HEK293 (cell line): ENCODE measurements around the gene SLC8A2.

Experiments
- AEBP2 ChIP-seq: fragments of 450-650 bp; formaldehyde crosslinking; IDR thresholded peaks from 2 replicates; pipeline ENCODE4 v1.5.1; 2016; ENCODE audit warnings: missing biosample characterization, missing genetic modification characterization, borderline replicate concordance
- BCL11B ChIP-seq: fragments of 450-650 bp; formaldehyde crosslinking; IDR thresholded peaks from 2 replicates; pipeline ENCODE4 v1.5.1; 2016; ENCODE audit warnings: low read depth, missing biosample characterization, missing genetic modification characterization
- CTCF ChIP-seq: fragments of 450-650 bp; formaldehyde crosslinking; IDR thresholded peaks from 2 replicates; pipeline ENCODE4 v1.5.1; 2016; ENCODE audit warnings: missing biosample characterization, missing genetic modification characterization
- EGR2 ChIP-seq: fragments of 450-650 bp; formaldehyde crosslinking; IDR thresholded peaks from 2 replicates; pipeline ENCODE4 v1.5.1; 2016; ENCODE audit warnings: low read depth, missing biosample characterization, missing genetic modification characterization
- IKZF3 ChIP-seq: fragments of 450-650 bp; IDR thresholded peaks from 2 replicates; pipeline ENCODE4 v1.5.0; 2018; ENCODE audit warnings: missing biosample characterization, mild to moderate bottlenecking, missing genetic modification characterization, moderate library complexity
- KLF1 ChIP-seq: fragments of 450-650 bp; formaldehyde crosslinking; IDR thresholded peaks from 2 replicates; pipeline ENCODE4 v1.5.1; 2016; ENCODE audit warnings: missing biosample characterization, missing genetic modification characterization
- KLF10 ChIP-seq: fragments of 450-650 bp; IDR thresholded peaks from 2 replicates; pipeline ENCODE4 v1.5.1; 2018; ENCODE audit warnings: missing biosample characterization, mild to moderate bottlenecking, missing genetic modification characterization
- KLF16 ChIP-seq: fragments of 450-650 bp; formaldehyde crosslinking; IDR thresholded peaks from 2 replicates; pipeline ENCODE4 v1.5.1; 2017; ENCODE audit warnings: missing biosample characterization, missing genetic modification characterization
- KLF7 ChIP-seq: fragments of 450-650 bp; formaldehyde crosslinking; IDR thresholded peaks from 2 replicates; pipeline ENCODE4 v1.5.1; 2016; ENCODE audit warnings: missing biosample characterization, missing genetic modification characterization, borderline replicate concordance
- PBX3 ChIP-seq: sonication (generic); formaldehyde crosslinking; IDR thresholded peaks from 2 replicates; pipeline ENCODE4 v1.8.1; 2022; ENCODE audit warnings: mild to moderate bottlenecking, moderate library complexity, missing genetic modification reagents
- PRDM1 ChIP-seq: fragments of 450-650 bp; formaldehyde crosslinking; IDR thresholded peaks from 2 replicates; pipeline ENCODE4; 2016; ENCODE audit warnings: missing biosample characterization, missing genetic modification characterization
- YY2 ChIP-seq: fragments of 450-650 bp; formaldehyde crosslinking; IDR thresholded peaks from 2 replicates; pipeline ENCODE4 v1.5.1; 2016; ENCODE audit warnings: missing biosample characterization, missing genetic modification characterization
- ZBTB10 ChIP-seq: fragments of 450-650 bp; formaldehyde crosslinking; IDR thresholded peaks from 2 replicates; pipeline ENCODE4 v1.5.1; 2016; ENCODE audit warnings: missing biosample characterization, missing genetic modification characterization
- ZBTB20 ChIP-seq: fragments of 450-650 bp; formaldehyde crosslinking; IDR thresholded peaks from 2 replicates; pipeline ENCODE4 v1.5.1; 2016; ENCODE audit warnings: missing biosample characterization, missing genetic modification characterization
- ZBTB8A ChIP-seq: fragments of 450-650 bp; formaldehyde crosslinking; IDR thresholded peaks from 2 replicates; pipeline ENCODE4 v1.5.1; 2016; ENCODE audit warnings: missing biosample characterization, missing genetic modification characterization
- ZNF146 ChIP-seq: fragments of 450-650 bp; formaldehyde crosslinking; IDR thresholded peaks from 2 replicates; pipeline ENCODE4 v1.5.1; 2016; ENCODE audit warnings: missing biosample characterization, missing genetic modification characterization
- ZNF155 ChIP-seq: fragments of 450-650 bp; formaldehyde crosslinking; IDR thresholded peaks from 2 replicates; pipeline ENCODE4 v1.5.1; 2016; ENCODE audit warnings: missing biosample characterization, missing genetic modification characterization
- ZNF214 ChIP-seq: fragments of 450-650 bp; formaldehyde crosslinking; IDR thresholded peaks from 2 replicates; pipeline ENCODE4 v1.5.1; 2017; ENCODE audit warnings: missing biosample characterization, mild to moderate bottlenecking, missing genetic modification characterization, borderline replicate concordance
- ZNF24 ChIP-seq: fragments of 450-650 bp; formaldehyde crosslinking; IDR thresholded peaks from 2 replicates; pipeline ENCODE4 v1.5.1; 2016; ENCODE audit warnings: missing biosample characterization, missing genetic modification characterization
- ZNF292 ChIP-seq: fragments of 450-650 bp; formaldehyde crosslinking; IDR thresholded peaks from 2 replicates; pipeline ENCODE4 v1.5.1; 2016; ENCODE audit warnings: low read depth, missing biosample characterization, missing genetic modification characterization, borderline replicate concordance
- ZNF350 ChIP-seq: fragments of 450-650 bp; formaldehyde crosslinking; IDR thresholded peaks from 2 replicates; pipeline ENCODE4 v1.5.0; 2017; ENCODE audit warnings: missing biosample characterization, mild to moderate bottlenecking, missing genetic modification characterization
- ZNF398 ChIP-seq: fragments of 450-650 bp; formaldehyde crosslinking; IDR thresholded peaks from 2 replicates; pipeline ENCODE4 v1.5.1; 2017; ENCODE audit warnings: missing biosample characterization, missing genetic modification characterization
- ZNF521 ChIP-seq: fragments of 450-650 bp; formaldehyde crosslinking; IDR thresholded peaks from 2 replicates; pipeline ENCODE4 v1.5.1; 2017; ENCODE audit warnings: missing biosample characterization, mild to moderate bottlenecking, missing genetic modification characterization
- ZNF530 ChIP-seq: fragments of 450-650 bp; formaldehyde crosslinking; IDR thresholded peaks from 2 replicates; pipeline ENCODE4 v1.5.1; 2016; ENCODE audit warnings: low read depth, missing biosample characterization, missing genetic modification characterization
- ZNF555 ChIP-seq: fragments of 450-650 bp; formaldehyde crosslinking; conservative IDR thresholded peaks from 2 replicates; pipeline ENCODE4 v1.5.1; 2017; ENCODE audit warnings: missing biosample characterization, mild to moderate bottlenecking, missing genetic modification characterization, inconsistent platforms
- ZNF558 ChIP-seq: fragments of 450-650 bp; formaldehyde crosslinking; IDR thresholded peaks from 2 replicates; pipeline ENCODE4 v1.5.1; 2016; ENCODE audit warnings: missing biosample characterization, missing genetic modification characterization
- ZNF626 ChIP-seq: fragments of 450-650 bp; sonication (Bioruptor Pico); formaldehyde crosslinking; IDR thresholded peaks from 2 replicates; pipeline ENCODE4 v1.5.1; 2018; ENCODE audit warnings: missing biosample characterization, missing genetic modification characterization, inconsistent platforms
- ZNF645 ChIP-seq: fragments of 450-650 bp; formaldehyde crosslinking; IDR thresholded peaks from 2 replicates; pipeline ENCODE4; 2016; ENCODE audit warnings: missing biosample characterization, missing genetic modification characterization
- ZNF707 ChIP-seq: fragments of 450-650 bp; formaldehyde crosslinking; IDR thresholded peaks from 2 replicates; pipeline ENCODE4 v1.5.1; 2016; ENCODE audit warnings: missing biosample characterization, missing genetic modification characterization
- ZNF837 ChIP-seq: fragments of 450-650 bp; formaldehyde crosslinking; IDR thresholded peaks from 2 replicates; pipeline ENCODE4 v1.5.1; 2016; ENCODE audit warnings: missing biosample characterization, missing genetic modification characterization

The SLC8A2 gene

GRCh38 chr19:47471733-47472457 lies at the start of gene SLC8A2 (continued):
- TF ChIP-seq ZNF530 (tag by site-specific recombination) (no peak), ZNF24 (tag by site-specific recombination) (peak; percentile 88), KLF1 (tag by site-specific recombination) (peak; percentile 95), YY2 (tag by site-specific recombination) (0 out of 2 replicates have a peak, but pooled peaks have one; percentile 51), ZNF707 (no peak), EGR2 (tag by site-specific recombination) (peak; percentile 10; the same call in 1 of the 2 replicates), ZBTB10 (tag by site-specific recombination) (peak; percentile 66; the same call in 1 of the 2 replicates), ZNF398 (tag by site-specific recombination) (peak; percentile 75), PRDM1 (tag by site-specific recombination) (no peak), PBX3 (CRISPR knock-in tag) (no peak), ZNF555 (tag by site-specific recombination) (no peak), BCL11B (peak; percentile 68; the same call in 1 of the 2 replicates), ZNF214 (tag by site-specific recombination) (no peak), KLF10 (tag by site-specific recombination) (no peak), KLF7 (tag by site-specific recombination) (peak; percentile 77; the same call in 1 of the 2 replicates), ZNF837 (tag by site-specific recombination) (no peak), ZNF146 (tag by site-specific recombination) (no peak), ZNF626 (tag by site-specific recombination) (no peak), ZNF292 (tag by site-specific recombination) (no peak), CTCF (tag by site-specific recombination) (no peak), ZBTB8A (0 out of 2 replicates have a peak, but pooled peaks have one; percentile 23), ZNF521 (tag by site-specific recombination) (no peak), ZNF645 (tag by site-specific recombination) (no peak), ZNF155 (no peak), KLF16 (peak; percentile 97), AEBP2 (no peak), IKZF3 (tag by site-specific recombination) (no peak), ZBTB20 (tag by site-specific recombination) (no peak), ZNF350 (tag by site-specific recombination) (no peak), ZNF558 (tag by site-specific recombination) (no peak)
